ENCODE measurements around the gene SCNN1A.

The SCNN1A gene

DNA sequence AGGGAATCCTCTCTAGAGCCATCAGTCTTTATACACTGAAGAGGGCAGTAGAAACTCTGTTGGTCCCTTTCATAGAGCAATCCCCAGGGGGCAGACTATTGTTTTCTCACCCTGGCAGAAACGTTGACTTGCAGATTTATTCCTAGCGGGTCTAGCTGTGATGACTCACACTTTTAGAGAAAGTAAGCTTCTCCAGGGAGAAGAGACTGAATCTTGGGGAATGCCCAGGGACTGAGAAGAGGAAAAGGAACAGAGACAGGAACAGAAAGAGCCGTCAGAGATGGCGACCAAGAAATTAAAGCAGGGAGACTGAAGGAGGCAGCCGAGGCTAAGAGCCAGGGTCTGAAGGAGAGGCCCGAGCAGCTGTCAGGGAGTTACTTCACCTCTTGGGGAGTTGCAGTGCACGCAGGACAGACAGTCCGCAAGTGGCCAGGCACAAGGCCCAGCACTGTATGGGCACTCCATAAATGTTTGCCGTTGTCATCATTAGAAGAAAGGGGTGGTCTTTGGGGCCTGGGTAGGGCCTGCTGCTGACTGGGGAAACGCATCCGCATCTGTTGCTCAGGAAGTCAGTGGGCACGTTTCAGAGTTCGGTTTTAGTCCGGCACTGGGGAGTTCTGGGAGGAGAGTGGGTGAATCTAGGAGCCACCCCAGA is 51.9 kb downstream of the SCNN1A start:
- peaks cover 19% of the 10 kb centered on the region for H3K27me3 Mint-ChIP-seq
- intact Hi-C loops (cut with micrococcal nuclease) = loop anchor here (5.0 kb wide), 1 partner anchor 209 kb away; the partner anchor contains the start of gene GAPDH
- peak overlapping the region; percentile 91 for H3K27ac Mint-ChIP-seq
- H3K36me3 Mint-ChIP-seq (ENCODE audit: low read depth) = peaks cover 18% of the 10 kb centered on the region
- H3K4me3 Mint-ChIP-seq = peak overlapping the region; percentile 13
- H3K4me1 Mint-ChIP-seq (ENCODE audit: low read depth) = peaks cover 65% of the 10 kb centered on the region
- H3K9me3 Mint-ChIP-seq = no peaks in the 10 kb centered on the region

GRCh38 chr12:6322969-6323339 is 52.4 kb downstream of the SCNN1A start:
- intact Hi-C loops (cut with micrococcal nuclease) = loop anchor here (5.0 kb wide), 1 partner anchor 209 kb away; the partner anchor contains the start of gene GAPDH
- no peak overlapping the region for H3K4me3 Mint-ChIP-seq
- no peaks in the 10 kb centered on the region for H3K9me3 Mint-ChIP-seq
- H3K27me3 Mint-ChIP-seq = peaks cover 25% of the 10 kb centered on the region
- peaks cover 65% of the 10 kb centered on the region for H3K4me1 Mint-ChIP-seq (ENCODE audit: low read depth)
- H3K27ac Mint-ChIP-seq = peak overlapping the region; percentile 91
- peaks cover 18% of the 10 kb centered on the region for H3K36me3 Mint-ChIP-seq (ENCODE audit: low read depth)

GRCh38 chr12:6322352-6322751 is 53.0 kb downstream of the SCNN1A start:
- Mint-ChIP-seq H3K4me1 (ENCODE audit: low read depth) (peaks cover 60% of the 10 kb centered on the region), H3K36me3 (ENCODE audit: low read depth) (peaks cover 18% of the 10 kb centered on the region), H3K27ac (no peak overlapping the region), H3K27me3 (peaks cover 31% of the 10 kb centered on the region), H3K9me3 (no peaks in the 10 kb centered on the region), H3K4me3 (no peak overlapping the region)
- intact Hi-C loops (cut with micrococcal nuclease) = loop anchor here (5.0 kb wide), 1 partner anchor 210 kb away; the partner anchor contains the start of gene GAPDH

- H3K36me3 Mint-ChIP-seq (ENCODE audit: low read depth) = peaks cover 18% of the 10 kb centered on the region
- peaks cover 56% of the 10 kb centered on the region for H3K4me1 Mint-ChIP-seq (ENCODE audit: low read depth)
- no peaks in the 10 kb centered on the region for H3K9me3 Mint-ChIP-seq
- peaks cover 34% of the 10 kb centered on the region for H3K27me3 Mint-ChIP-seq
- intact Hi-C loops (cut with micrococcal nuclease) = loop anchor here (5.0 kb wide), 1 partner anchor 210 kb away; the partner anchor contains the start of gene GAPDH
- H3K27ac Mint-ChIP-seq = no peak overlapping the region
- H3K4me3 Mint-ChIP-seq = no peak overlapping the region
These were observed 53.5 kb downstream of the SCNN1A start for GRCh38 chr12:6321905-6322304.

GRCh38 chr12:6319446-6319845 is 55.9 kb downstream of the SCNN1A start:
- Mint-ChIP-seq H3K4me3 (no peak overlapping the region), H3K4me1 (ENCODE audit: low read depth) (peaks cover 34% of the 10 kb centered on the region), H3K36me3 (ENCODE audit: low read depth) (peaks cover 4% of the 10 kb centered on the region), H3K27me3 (peaks cover 44% of the 10 kb centered on the region), H3K27ac (no peak overlapping the region), H3K9me3 (no peaks in the 10 kb centered on the region)
- intact Hi-C loops (cut with micrococcal nuclease) = no loop called here

DNA sequence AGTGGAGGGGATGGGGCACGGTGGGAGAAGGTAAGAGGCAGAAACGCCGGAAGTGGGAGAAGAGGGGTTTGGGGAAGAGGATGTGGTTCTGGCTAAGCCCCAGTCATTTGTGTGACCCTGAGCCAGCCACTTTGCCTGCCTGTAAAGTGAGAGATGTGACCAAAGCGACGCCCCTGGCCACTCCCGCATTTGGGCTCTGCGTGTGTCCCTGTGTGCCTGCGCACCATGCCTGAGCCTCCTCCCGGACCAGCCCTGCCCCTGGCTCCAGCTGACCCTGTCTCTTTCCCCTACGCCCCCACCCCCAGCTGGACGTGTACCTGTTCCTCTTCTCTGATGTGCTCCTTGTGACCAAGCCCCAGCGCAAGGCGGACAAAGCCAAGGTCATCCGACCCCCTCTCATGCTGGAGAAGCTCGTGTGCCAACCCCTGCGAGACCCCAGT is 56.9 kb downstream of the SCNN1A start:
- no peak overlapping the region for H3K4me3 Mint-ChIP-seq
- H3K27me3 Mint-ChIP-seq = peaks cover 46% of the 10 kb centered on the region
- H3K9me3 Mint-ChIP-seq = no peaks in the 10 kb centered on the region
- peak overlapping the region; percentile 5 for H3K27ac Mint-ChIP-seq
- peaks cover 24% of the 10 kb centered on the region for H3K4me1 Mint-ChIP-seq (ENCODE audit: low read depth)
- no peaks in the 10 kb centered on the region for H3K36me3 Mint-ChIP-seq (ENCODE audit: low read depth)
- intact Hi-C loops (cut with micrococcal nuclease) = no loop called here

- intact Hi-C loops (cut with micrococcal nuclease) = no loop called here
- H3K27ac Mint-ChIP-seq = peak overlapping the region; percentile 5
These were observed 57.5 kb downstream of the SCNN1A start for GRCh38 chr12:6317693-6318439.

DNA sequence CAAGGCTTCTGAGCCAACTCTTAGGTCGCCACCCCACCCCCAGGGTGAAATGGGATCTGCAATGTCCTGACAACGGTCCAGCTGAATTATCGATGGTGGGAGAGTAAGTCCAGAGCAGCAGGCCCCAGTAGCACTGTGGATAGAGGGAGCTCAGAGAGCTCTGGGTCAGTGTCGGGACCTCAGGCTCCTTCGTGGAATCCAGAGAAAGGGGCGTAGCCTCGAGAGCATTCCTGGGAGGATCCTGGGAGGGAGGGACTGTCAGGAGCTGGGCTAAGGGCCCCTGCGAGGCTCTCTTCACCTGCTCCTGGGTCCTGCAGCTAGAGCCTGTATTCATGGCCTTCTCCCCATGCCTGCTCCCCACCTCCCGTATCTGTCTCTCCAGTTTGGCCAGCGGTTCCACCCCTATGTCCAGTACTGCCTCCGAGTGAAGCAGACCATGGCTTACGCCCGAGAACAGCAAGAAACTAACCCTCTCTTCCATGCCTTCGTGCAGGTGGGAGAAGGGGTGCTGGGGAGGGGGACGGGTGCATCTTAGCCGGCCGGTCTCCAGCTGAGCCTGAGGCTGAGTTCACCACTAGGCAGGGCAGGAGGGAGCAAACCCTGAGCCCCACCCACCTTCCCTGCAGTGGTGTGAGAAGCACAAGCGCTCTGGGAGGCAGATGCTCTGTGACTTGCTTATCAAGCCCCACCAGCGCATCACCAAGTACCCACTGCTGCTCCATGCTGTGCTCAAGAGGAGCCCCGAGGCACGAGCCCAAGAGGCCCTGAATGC is 58.3 kb downstream of the SCNN1A start:
- H3K4me1 Mint-ChIP-seq (ENCODE audit: low read depth) = peaks cover 21% of the 10 kb centered on the region
- H3K4me3 Mint-ChIP-seq = no peak overlapping the region
- H3K36me3 Mint-ChIP-seq (ENCODE audit: low read depth) = no peaks in the 10 kb centered on the region
- H3K27me3 Mint-ChIP-seq = peaks cover 56% of the 10 kb centered on the region
- intact Hi-C loops (cut with micrococcal nuclease) = no loop called here
- no peaks in the 10 kb centered on the region for H3K9me3 Mint-ChIP-seq
- no peak overlapping the region for H3K27ac Mint-ChIP-seq

More at GRCh38 chr12:6317693-6318439, 57.5 kb downstream of the SCNN1A start:
- Mint-ChIP-seq H3K27me3 (peaks cover 49% of the 10 kb centered on the region), H3K4me1 (ENCODE audit: low read depth) (peaks cover 20% of the 10 kb centered on the region), H3K9me3 (no peaks in the 10 kb centered on the region), H3K36me3 (ENCODE audit: low read depth) (no peaks in the 10 kb centered on the region), H3K4me3 (no peak overlapping the region)

DNA sequence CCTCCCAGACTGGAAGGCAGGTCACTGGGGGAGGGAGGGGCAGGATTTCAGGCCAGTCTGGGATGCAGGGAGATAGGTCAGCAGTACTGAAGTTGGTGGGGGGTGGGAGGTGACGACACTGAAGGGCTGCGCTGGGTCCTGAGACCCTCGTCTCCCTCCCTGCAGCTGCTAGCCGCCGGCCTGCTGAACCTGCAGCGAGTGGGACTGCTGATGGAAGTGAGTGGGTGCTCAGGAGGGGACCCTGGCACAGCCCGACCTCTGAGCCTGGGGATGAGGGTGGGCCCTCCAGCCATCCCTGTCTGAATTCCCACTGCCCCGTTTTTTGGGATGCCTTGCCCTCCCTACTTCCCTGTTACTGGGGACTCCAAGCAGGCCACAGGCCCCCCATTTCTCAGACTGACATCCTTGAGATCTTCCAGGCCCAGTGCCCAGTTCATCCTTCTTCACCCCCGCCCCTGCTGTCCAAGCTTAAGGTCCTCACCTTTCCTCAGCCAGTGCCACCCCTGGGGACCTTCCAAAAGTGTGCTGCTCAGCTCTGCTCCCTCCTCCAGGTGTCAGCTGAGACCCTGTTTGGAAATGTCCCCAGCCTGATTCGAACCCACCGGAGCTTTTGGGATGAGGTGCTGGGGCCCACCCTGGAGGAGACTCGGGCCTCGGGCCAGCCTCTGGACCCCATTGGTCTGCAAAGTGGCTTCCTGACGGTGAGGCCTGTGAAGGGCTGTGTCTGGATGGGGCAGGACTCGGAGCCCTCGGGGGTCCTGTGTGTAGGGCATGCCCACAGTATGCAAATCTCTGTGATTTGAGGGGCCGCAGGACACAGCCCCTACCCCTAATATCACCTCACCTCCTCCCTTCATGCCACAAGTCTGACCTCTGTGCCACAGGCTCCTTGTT is 59.4 kb downstream of the SCNN1A start:
- intact Hi-C loops (cut with micrococcal nuclease) = no loop called here
- Mint-ChIP-seq H3K36me3 (ENCODE audit: low read depth) (no peaks in the 10 kb centered on the region), H3K27ac (no peak overlapping the region), H3K27me3 (peaks cover 62% of the 10 kb centered on the region), H3K4me3 (no peak overlapping the region), H3K4me1 (ENCODE audit: low read depth) (peaks cover 21% of the 10 kb centered on the region), H3K9me3 (no peaks in the 10 kb centered on the region)

DNA sequence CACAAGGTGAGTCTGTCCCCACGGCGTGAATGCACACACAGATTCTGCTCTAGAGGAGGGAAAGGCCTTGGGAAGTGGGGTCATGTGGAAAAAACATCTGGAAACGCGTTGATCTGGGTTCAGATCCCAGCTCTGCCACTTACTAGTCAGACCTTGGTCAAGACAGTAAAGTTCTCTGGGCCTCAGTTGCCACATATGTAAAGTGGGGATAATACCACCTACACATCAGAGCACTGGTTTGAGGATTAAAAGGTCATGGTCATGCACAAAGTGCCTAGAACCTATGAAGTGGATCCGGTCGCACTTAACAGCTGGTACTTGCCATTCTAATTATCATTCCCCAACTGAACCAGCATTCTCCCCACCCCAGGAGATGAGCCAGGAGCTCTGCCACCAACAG is 60.2 kb downstream of the SCNN1A start:
- Mint-ChIP-seq H3K36me3 (ENCODE audit: low read depth) (no peaks in the 10 kb centered on the region), H3K27me3 (peaks cover 62% of the 10 kb centered on the region), H3K4me3 (no peak overlapping the region), H3K4me1 (ENCODE audit: low read depth) (peaks cover 21% of the 10 kb centered on the region), H3K9me3 (no peaks in the 10 kb centered on the region), H3K27ac (no peak overlapping the region)
- intact Hi-C loops (cut with micrococcal nuclease) = no loop called here

DNA sequence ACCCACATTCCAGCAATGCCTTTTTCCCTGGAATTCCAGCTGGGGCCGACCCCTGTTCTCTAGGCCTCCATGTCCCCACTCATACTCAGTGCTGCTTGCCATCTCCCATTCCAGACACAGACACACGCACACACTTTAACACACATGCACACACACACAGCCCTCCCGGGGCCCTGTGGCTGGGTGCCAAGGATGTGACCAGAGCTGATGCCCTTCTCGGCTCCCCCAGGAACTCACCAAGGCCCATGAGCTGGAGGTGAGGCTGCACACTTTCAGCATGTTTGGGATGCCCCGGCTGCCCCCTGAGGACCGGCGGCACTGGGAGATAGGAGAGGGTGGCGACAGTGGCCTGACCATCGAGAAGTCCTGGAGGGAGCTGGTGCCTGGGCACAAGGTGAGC is 60.6 kb downstream of the SCNN1A start:
- Mint-ChIP-seq H3K27ac (no peak overlapping the region), H3K27me3 (peaks cover 63% of the 10 kb centered on the region), H3K4me1 (ENCODE audit: low read depth) (peaks cover 21% of the 10 kb centered on the region), H3K36me3 (ENCODE audit: low read depth) (no peaks in the 10 kb centered on the region), H3K9me3 (no peaks in the 10 kb centered on the region), H3K4me3 (no peak overlapping the region)
- intact Hi-C loops (cut with micrococcal nuclease) = no loop called here

GRCh38 chr12:6313326-6313940 is 61.9 kb downstream of the SCNN1A start:
- H3K9me3 Mint-ChIP-seq = no peaks in the 10 kb centered on the region
- no peak overlapping the region for H3K27ac Mint-ChIP-seq
- intact Hi-C loops (cut with micrococcal nuclease) = no loop called here
- H3K4me1 Mint-ChIP-seq (ENCODE audit: low read depth) = peaks cover 18% of the 10 kb centered on the region
- no peak overlapping the region for H3K4me3 Mint-ChIP-seq
- no peaks in the 10 kb centered on the region for H3K36me3 Mint-ChIP-seq (ENCODE audit: low read depth)
- peaks cover 57% of the 10 kb centered on the region for H3K27me3 Mint-ChIP-seq
